Islet precursor cell (in vitro differentiated cells): ENCODE results near the gene ZBTB49.
A peak's percentile ranks its signal among the peaks of the same experiment; 100 is the strongest.

Experiments used
- DNase-seq: peaks from one replicate; pipeline ENCODE4 v3.0.0-alpha.2; 2018

ZBTB49 gene

DNA sequence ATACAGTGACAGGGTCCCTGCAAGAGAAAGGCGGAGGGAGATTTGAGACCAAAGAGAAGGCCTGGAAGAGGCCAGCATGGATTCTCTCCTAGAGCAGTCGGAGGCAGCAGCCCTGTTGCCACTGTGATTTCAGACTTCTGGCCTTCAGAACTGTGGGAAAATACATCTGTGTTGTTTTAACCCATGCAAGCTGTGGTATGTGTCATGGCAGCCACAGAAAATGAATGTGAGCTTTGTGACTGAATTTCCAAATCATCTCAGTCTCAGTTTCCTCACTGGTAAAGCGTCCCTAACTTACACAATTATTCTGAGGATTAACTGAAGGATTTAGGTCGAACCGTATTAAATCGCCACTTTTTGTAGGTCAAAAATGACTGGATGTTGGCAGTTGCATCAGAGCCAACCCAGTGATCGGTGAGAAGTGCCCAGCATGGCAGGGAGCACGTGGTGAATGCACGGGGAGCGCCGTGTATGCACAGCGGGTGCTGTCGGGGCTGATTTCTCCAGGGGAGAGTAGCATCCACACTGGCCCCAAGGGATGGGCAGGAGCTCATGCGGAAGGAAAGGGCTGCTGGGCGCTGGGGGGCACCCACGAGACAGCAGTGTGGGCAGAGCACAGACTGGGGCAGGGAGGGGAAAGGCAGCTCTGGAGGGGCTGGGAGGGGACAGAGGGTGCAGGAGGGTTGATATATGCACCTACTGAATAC is 73.1 kb downstream of the ZBTB49 start:
- DNase-seq: no peak

DNA sequence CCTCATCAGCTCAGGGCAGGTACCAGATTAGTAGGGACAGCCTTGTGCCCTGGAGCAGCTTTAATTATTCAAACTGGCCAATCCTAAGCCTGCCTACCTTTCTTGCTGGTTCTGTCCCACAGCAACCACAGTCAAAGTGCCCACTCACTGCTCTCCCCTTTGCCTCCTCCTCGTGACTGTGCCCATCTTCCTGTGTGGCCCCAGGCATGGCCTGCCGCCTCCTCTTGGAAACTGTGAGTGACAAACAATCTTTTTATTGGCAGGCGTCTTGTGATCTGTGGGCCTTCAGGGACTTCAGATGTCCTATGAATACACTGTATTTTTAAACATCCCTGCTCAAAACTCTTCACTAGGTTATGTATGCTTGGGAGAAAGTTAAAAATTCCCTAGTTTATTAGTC is 74.0 kb downstream of the ZBTB49 start:
- no peak for DNase-seq

DNA sequence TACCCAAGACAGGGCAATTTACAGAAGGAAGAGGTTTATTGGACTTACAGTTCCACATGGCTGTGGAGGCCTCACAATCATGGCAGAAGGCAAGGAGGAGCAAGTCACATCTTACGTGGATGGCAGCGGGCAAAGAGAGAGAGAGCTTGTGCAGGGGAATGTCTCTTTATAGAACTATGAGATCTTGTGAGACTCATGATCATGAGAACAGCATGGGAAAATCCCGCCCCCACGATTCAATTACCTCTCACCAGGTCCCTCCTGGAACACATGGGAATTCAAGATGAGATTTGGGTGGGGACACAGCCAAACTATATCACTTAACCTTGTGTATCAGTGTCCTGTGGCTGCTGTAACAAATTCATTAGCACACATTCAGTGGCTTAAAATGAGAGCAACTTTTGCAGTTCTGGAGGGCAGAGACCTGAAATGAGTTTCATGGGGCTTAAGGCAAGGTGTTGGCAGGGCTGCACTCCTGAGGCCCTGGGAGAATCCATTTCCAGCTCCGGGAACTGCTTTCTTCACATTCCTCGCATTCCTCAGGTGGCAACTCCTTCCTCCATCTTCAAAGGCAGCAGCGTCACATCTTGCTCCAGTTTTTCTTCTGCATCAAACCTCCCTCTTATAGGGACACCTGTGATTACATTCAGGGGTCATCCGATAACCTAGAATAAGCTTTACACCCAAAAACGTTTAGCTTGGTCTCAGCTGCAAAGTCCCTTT is 74.6 kb downstream of the ZBTB49 start:
- DNase-seq: peak; percentile 66

DNA sequence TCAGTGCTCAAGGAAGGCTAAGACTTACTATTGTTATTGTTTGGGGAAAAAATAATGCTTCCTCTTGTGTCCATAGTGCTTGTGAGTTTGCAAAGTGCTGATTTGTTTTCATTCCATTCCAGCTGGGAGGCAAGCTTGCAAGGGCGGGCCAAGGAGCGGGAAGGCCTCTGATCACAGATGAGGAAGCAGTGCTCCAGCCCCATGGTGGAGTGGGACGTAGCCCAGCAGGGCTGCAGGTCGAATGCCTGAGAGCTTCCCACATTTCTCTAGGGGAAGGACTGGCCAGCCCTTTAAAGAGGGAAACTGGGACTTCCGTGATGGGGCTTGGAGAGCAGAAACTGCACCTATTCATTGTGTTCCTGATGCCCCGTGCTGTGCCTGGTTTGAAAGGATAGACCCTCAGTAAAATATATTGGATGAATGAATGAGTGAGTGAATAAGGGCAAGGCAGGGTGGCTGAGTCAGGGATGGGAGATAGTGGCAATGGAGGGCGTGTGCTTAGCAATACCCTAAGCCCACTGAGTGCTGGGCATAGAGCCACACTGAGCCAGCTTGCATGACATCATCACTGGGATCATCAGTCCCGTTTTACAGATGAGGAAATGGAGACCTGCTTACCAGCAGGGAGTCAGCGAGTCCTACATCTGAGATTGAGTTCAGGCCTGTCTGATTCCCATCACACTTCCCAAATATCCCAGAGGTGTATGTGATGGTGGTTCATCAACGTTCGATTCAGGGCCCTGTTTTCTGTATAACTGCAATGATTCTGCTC is 78.9 kb downstream of the ZBTB49 start:
- DNase-seq: no peak
